ENCODE data around the gene PHACTR2. TPM values are rescaled to one million over a fixed set of nuclear protein-coding genes. Genes with fewer than 3 reads are reported as not detected.

PHACTR2 gene
- total and polyA plus RNA-seq, 7 donors, result 4.2 to 51.9 (median 17.6) TPM

DNA sequence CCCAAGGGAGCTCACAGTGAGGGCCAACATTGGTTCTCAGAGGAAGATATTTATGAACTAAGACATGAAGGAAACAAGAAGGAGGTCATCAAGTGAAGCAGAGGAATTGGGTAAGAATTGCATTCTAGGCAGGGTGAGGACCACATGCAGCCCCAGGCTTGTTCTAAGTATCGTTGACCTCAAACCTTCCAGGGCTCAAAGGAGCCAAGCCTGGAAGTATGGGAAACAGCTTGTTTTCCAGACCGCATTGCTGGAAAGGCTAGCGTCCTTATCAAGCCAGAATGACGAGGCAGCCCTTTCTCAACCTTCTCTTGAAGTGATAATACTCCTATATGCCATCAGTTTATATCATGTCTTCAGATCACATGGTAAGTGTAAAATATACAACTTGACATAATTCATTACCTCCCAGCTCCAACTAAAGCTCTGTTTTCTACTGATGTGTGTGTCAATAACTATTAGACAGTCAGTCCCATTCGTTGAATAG, 79.6 kb downstream of the PHACTR2 start:
- Histone ChIP-seq H3K36me3 (no peaks in the 10 kb centered on the region), H3K27me3 (no peaks in the 10 kb centered on the region), H3K4me1 (peaks cover 0 to 12% (median 4%) of the 10 kb centered on the region in 4 donors), H3K27ac (no peak overlapping the region), H3K4me3 (no peak overlapping the region), H3K9me3 (no peaks in the 10 kb centered on the region)
- WGBS, 2 donors, result 96 to 98% methylated on average over 5 of the region's 5 CpGs
- no peak for DNase-seq
- TF ChIP-seq EP300 (IDR thresholded peaks at IDR 0.05), result no peak
- no peak for TF ChIP-seq POLR2A (IDR thresholded peaks at IDR 0.05)
- no peak for TF ChIP-seq POLR2AphosphoS5 (IDR thresholded peaks at IDR 0.05)
- TF ChIP-seq, protein P1, sequence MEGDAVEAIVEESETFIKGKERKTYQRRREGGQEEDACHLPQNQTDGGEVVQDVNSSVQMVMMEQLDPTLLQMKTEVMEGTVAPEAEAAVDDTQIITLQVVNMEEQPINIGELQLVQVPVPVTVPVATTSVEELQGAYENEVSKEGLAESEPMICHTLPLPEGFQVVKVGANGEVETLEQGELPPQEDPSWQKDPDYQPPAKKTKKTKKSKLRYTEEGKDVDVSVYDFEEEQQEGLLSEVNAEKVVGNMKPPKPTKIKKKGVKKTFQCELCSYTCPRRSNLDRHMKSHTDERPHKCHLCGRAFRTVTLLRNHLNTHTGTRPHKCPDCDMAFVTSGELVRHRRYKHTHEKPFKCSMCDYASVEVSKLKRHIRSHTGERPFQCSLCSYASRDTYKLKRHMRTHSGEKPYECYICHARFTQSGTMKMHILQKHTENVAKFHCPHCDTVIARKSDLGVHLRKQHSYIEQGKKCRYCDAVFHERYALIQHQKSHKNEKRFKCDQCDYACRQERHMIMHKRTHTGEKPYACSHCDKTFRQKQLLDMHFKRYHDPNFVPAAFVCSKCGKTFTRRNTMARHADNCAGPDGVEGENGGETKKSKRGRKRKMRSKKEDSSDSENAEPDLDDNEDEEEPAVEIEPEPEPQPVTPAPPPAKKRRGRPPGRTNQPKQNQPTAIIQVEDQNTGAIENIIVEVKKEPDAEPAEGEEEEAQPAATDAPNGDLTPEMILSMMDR (IDR thresholded peaks at IDR 0.05), result no peak
- intact Hi-C loops (cut with DNase I), result no loop called here

DNA sequence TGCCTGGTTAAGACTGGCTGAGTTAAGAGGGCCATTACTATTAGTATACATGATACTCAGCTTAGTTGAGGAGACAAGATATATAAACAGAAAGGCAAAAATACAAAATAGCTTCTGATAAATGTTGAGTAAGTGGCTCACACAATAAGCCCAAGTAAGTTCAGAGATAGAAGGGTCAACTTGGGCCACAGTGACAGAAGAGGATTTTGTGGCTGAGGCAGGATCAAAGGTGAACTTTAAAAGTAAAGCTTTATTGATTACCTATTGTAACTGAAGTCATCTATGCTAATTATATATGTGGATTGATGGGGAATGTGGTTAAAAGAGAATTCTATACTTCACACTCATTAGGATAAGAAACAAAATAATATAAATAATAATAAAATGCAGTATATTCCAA, 80.8 kb downstream of the PHACTR2 start:
- H3K36me3 ChIP-seq, result no peaks in the 10 kb centered on the region
- no peak overlapping the region for H3K27ac ChIP-seq
- peaks cover 0 to 12% (median 4%) of the 10 kb centered on the region in 4 donors for H3K4me1 ChIP-seq
- no peak overlapping the region for H3K4me3 ChIP-seq
- intact Hi-C loops (cut with DNase I), result no loop called here
- TF ChIP-seq POLR2AphosphoS5 (IDR thresholded peaks at IDR 0.05) (no peak), EP300 (IDR thresholded peaks at IDR 0.05) (no peak), POLR2A (IDR thresholded peaks at IDR 0.05) (no peak)
- TF ChIP-seq, protein P1 (IDR thresholded peaks at IDR 0.05), result no peak
- no peaks in the 10 kb centered on the region for H3K27me3 ChIP-seq
- DNase-seq, result no peak
- H3K9me3 ChIP-seq, result no peaks in the 10 kb centered on the region

DNA sequence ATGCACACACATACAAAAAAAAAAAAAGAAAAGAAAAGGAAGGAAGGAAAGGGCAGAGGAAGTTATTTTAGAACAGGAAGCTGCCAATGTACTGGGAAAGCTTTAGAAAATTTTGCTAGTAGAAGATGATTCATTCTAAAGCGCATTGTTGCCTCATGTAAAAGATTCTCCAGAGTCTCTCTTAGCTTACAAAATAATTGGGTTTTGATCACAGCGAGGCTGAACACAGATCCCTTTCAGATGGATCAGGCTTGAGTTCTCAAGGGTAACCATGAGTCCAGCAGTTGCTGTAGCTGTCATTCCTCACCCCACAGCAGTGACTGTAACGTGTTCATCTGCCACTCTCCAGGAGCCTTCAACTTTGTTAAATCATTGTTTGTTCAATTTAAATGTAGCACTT, 81.9 kb downstream of the PHACTR2 start:
- Histone ChIP-seq H3K4me1 (peaks cover 0 to 7% (median 1%) of the 10 kb centered on the region in 4 donors), H3K4me3 (no peak overlapping the region), H3K36me3 (no peaks in the 10 kb centered on the region), H3K27ac (no peak overlapping the region), H3K27me3 (no peaks in the 10 kb centered on the region), H3K9me3 (no peaks in the 10 kb centered on the region)
- intact Hi-C loops (cut with DNase I), result no loop called here
- TF ChIP-seq, protein P1 (IDR thresholded peaks at IDR 0.05), result no peak
- TF ChIP-seq POLR2AphosphoS5 (IDR thresholded peaks at IDR 0.05), result no peak
- no peak for TF ChIP-seq EP300 (IDR thresholded peaks at IDR 0.05)
- TF ChIP-seq POLR2A (IDR thresholded peaks at IDR 0.05), result no peak
- 81 to 90% methylated on average over 3 of the region's 3 CpGs for WGBS, 2 donors
- DNase-seq, result no peak

DNA sequence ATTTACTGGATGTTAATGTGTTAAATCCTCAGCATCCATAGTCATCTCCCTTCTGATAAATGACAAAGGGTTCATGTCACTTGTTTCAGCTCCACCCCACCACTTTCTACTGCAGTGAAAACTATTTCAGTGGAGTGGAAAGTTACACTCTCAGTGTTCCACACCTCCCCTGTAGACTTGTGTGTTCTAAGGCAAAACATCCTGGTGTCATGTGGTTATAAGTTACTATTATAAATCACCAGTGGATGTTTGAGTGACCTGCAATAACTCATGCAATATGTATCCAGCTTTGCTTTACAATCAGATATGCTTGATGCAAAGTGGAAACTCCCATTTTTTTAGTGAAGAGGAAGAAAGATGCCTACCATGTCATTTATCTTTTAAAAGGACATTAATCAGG, 83.3 kb downstream of the PHACTR2 start:
- no peak overlapping the region for H3K27ac ChIP-seq
- no peak for DNase-seq
- no peaks in the 10 kb centered on the region for H3K27me3 ChIP-seq
- peaks cover 0 to 12% (median 0%) of the 10 kb centered on the region in 4 donors for H3K36me3 ChIP-seq
- intact Hi-C loops (cut with DNase I), result no loop called here
- no peak overlapping the region for H3K4me3 ChIP-seq
- TF ChIP-seq, protein P1 (IDR thresholded peaks at IDR 0.05), result no peak
- no peak for TF ChIP-seq EP300 (IDR thresholded peaks at IDR 0.05)
- TF ChIP-seq POLR2AphosphoS5 (IDR thresholded peaks at IDR 0.05), result no peak
- no peak for TF ChIP-seq POLR2A (IDR thresholded peaks at IDR 0.05)
- H3K4me1 ChIP-seq, result no peaks in the 10 kb centered on the region
- no peaks in the 10 kb centered on the region for H3K9me3 ChIP-seq

DNA sequence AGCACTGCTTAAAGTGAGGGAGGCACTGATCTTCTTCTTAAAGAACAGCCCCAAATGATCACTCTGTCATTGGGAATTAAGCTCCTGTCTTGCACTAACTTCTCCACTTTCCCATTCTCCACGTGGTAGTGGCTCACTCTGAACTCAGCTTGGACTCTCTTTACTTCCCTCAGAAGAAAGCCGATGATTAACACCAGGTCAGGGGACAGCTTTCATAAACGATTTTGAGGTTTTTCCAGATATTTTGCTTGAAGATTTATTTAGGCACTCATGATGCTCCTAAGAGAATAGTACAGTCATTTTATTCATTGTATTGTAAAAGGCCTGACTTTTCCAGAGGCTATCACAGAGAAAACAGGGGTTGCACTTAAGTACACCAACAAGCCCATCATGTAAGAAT, 84.4 kb downstream of the PHACTR2 start:
- DNase-seq, result no peak
- intact Hi-C loops (cut with DNase I), result no loop called here
- 81 to 90% methylated on average over 3 of the region's 3 CpGs for WGBS, 2 donors
- H3K36me3 ChIP-seq, result peaks cover 0 to 12% (median 0%) of the 10 kb centered on the region in 4 donors
- no peaks in the 10 kb centered on the region for H3K9me3 ChIP-seq
- no peaks in the 10 kb centered on the region for H3K27me3 ChIP-seq
- TF ChIP-seq POLR2AphosphoS5 (IDR thresholded peaks at IDR 0.05) (no peak), POLR2A (IDR thresholded peaks at IDR 0.05) (no peak), EP300 (IDR thresholded peaks at IDR 0.05) (no peak)
- TF ChIP-seq, protein P1 (IDR thresholded peaks at IDR 0.05), result no peak
- no peak overlapping the region for H3K4me3 ChIP-seq
- H3K27ac ChIP-seq, result no peak overlapping the region
- H3K4me1 ChIP-seq, result no peaks in the 10 kb centered on the region
